HG03354 (cell line): Measurements from ENCODE around the gene NR2E3.
A peak's percentile ranks its signal among the peaks of the same experiment; 100 is the strongest.

Source experiments
- ATAC-seq: cut with Tn5 transposase; IDR thresholded peaks from one replicate; pipeline ENCODE4 v1.9.1; 2021; ENCODE audit warnings: mild to moderate bottlenecking; ENCODE audit not compliant: unreplicated experiment, poor library complexity, severe bottlenecking

NR2E3 gene

DNA sequence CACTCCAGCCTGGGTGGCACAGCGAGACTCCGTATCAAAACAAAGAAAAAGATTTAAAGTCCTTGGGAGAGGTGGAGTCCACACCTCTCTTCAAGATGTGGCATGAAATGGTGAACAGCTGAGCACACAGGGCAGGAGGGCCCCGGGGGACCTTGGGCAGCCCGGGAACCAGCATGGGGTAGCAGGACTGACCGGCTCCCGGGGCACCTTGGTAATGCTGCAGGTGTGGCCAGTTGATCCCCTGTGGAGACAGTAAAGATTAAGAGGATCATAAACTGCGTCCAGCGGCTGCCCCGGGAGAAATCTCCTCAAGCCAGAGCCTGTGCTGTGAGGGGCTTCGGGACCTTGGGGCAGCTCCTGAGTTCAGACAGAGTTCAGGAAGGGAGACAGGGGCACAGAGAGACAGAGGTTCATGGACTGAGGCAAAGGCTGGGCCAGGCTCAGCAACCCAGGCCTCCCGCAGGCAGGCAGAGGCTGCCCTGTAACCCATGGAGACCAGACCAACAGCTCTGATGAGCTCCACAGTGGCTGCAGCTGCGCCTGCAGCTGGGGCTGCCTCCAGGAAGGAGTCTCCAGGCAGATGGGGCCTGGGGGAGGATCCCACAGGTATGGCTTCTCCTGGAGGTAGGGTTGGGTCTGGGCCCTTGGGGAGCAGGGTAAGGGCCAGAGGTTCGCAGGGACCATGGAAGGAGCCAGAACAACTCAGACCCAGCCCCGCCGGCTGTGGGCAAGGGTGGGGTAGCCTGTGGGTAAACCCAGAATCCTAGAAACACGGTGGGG is at the start of gene NR2E3:
TSS of gene NR2E3 (plus strand) at position 299 of the 780 bp plus-strand sequence. CDS start at position 489, 190 bp downstream.
- ATAC-seq = no peak

DNA sequence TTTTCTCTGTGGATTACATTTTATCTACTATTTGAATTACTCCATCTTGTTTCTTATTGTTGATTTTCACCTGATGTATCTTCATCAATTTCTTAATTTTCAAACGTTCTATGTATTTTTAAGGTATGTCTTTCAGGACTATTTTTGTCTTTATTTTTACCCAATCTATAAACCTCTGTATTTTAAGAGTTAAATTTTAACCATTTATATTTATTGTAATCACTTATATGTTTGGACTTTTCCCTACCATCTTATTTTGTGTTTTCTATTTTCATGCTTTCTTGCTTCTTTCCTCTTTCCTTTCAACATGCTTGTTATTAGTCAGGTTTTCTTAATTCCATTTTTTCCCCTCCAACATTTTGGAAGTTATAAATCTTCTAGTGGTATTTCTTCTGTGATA is 49.5 kb upstream of the NR2E3 start:
- no peak for ATAC-seq

DNA sequence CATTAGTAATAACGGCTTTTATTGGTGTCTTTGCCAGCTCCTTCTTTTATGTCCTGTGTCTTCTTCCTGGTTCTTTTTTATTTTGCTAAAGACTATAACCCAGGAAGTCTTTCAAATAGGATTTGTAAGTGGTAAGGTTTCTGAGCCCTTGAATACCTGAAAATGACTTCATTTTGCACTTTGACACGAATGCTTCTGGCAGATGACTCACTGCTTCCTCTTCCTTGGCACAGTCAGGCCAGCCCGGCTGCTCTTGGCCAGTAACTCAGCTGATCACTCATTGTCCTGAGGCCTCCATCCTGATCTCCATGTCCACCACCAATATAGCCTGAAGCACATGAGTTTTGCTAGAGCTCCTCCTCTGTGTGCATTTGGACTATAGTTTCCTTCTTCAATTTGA is 48.7 kb upstream of the NR2E3 start:
- no peak for ATAC-seq

DNA sequence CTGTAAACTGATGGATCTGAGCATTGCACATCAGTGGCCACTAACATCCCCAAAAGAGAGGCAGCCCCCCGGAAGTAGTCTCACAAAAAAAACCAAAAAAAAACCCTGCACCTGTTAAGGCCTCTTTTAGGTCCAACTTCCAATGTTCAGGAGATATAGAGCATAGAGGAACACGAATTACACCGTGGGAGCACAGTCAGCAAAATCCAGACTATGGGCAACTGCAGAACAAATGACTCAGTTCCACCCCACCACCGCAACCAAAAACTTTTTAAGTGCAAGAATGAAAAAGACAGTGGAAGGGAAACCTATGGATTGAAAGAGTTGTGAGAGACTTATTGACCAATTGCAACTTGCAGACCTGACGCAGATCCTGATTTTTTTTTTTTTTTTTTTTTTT is 42.2 kb upstream of the NR2E3 start:
- no peak for ATAC-seq

DNA sequence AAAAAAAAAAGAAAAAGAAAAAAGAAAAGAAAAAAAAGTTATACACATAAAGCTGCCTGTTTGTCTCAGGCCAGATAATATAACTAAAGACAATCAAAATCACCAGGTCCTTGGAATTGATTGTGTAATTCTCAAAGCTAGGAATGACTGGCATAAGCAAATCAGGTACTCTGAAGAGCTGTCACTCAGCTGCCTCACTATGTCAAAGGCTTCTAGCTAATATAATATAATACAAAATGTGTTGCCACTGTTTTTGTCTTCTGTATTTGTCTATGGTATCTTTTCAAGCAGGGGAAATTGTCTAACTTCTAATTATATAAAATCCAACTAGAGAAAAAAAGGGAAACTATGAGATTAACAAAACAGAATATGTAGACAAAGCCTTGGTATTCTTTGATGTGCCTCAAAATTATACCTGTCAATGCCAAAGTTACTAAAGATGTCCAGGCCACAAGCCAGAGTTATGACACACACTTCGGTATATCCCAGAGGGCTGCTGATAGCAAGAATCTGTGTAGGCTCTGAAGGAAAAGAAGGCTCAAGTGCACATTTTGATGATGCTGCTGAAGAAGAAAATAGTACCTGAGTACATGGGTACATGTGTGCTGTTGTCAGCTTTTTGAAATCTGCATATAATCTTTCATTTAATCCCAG is 37.0 kb upstream of the NR2E3 start:
- no peak for ATAC-seq

DNA sequence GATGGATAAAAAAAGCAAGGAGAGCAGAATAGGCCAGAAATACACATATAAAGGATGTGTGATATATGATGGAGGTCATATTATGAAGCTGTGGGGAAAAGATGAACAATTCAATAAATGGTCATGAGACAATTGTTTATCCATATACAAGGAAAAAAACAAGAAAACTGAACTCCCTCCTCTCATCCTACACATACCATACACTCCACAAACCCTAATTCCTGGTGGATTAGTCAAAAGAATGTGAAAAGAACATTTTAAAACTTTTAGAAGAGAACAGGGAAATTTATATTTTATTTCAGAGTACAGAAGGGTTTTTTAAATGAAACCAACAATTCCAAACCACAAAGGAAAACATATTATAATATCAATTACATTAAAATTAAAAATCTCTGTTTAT is 34.5 kb upstream of the NR2E3 start:
- ATAC-seq = no peak

DNA sequence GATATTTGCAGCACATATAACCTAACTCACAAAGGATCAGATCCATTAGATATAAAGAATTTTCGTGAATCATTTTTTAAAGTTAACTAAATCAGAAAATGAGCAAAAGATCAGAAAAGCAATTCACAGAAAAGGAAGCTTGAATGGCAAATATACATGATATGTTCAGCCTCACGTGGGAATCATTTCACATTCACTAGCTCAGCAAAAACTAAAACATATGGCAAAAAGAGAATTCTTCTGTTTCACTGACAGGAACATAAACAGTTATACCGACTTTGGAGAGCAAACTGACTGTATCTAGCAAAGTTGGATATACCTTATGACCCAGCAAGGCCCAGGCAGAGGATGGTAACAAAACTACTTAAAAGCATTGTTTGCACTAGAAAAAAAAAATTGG is 34.0 kb upstream of the NR2E3 start:
- ATAC-seq = no peak

DNA sequence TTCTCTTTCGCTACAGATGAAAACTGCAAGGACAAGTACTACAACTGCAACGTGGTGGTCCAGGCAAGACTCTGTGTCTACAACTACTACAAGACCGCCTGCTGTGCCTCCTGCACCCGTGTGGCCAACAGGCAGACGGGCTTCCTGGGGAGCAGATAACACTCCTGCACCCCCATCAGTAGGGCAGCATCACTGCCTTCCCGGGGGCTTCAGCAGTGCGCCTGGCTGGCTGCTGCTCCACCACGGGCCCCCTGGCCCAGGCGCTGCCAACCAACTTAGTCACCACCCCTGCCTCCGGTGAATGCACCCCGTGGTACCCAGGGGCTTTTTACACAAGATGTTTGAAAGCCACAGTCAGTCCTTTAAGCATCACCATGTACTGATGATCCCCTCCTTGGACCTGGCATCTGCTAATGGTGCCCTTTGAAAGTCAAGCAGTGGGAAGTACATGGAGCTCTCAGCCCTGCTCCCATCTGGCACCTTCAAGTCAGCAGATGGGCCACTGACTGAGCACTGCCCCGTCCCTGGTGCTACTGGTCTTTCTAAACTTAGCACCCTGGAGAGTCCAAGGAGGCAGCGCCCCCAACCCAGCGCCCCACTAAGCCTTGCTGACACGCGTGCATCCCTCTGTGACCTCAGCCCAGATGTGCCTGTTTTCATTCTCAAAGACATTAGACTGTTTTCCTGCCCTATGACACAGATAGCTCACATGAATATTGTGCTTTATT is 33.0 kb upstream of the NR2E3 start:
- no peak for ATAC-seq

DNA sequence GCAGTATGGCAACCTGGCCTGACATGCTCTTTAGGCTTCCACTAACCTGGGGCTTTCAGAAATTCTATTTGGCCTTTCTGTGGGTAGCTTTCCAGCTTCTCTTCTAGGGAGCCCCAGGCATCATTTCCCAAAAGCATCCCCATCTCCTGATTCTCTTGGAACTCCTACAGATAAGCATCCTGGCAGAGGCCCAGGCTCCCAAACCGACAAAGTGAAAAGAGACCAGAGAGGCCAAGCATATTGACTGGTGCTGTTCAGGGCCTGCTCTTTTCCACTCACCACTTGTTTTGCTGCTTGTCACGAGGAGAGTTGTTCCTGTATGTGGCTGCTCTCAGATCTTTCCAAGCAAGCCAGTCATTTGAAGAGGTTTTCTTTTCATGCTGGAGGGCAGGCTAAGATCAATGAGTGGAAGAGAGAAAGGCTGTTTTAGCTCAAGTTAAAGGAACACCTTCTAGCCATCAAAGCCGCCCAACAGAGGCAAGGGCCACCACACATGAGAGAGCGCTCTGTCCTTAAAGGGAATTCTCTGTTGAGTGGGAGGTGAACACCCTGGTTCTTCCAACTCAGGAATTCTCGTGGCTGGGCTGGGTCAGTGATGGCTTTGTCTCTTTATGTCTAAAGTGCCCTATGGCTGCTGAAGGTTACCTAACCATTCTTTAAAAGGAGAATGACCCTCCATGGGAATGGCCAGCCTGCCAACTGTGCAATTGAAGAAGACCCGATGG is 31.1 kb upstream of the NR2E3 start:
- no peak for ATAC-seq

DNA sequence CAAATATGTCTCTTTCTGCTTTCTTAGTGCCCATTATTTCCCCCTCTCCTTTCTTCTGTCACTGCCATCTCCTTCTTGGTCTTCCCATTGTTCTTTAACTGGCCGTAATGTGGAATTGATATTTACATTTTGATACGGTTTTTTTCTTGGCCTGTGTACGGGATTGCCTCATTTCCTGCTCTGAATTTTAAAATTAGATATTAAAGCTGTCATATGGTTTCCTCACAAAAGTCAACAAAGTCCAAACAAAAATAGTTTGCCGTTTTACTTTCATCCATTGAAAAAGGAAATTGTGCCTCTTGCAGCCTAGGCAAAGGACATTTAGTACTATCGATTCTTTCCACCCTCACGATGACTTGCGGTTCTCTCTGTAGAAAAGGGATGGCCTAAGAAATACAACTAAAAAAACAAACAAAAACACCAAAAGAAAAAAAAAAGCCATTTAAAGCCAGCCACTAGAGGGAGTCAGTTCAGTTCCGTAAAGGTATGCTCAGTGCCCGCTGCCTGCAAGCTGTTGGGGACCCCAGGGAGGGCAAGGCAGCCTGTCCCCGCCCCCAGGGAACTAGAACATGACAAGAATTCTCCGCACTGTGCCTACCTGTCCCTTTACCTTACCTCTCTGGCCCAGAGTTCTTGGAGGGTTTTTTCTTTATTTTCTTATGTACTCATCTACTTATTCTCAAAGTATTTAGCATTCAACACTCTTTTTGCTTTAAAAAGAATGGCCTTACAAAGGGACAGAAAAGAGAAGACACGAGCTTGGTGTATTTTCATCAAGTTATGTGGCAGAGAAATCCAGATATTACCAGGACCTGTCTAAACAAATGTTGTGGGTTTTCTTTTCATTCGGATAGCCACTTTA is 30.0 kb upstream of the NR2E3 start:
- ATAC-seq = peak; percentile 64

DNA sequence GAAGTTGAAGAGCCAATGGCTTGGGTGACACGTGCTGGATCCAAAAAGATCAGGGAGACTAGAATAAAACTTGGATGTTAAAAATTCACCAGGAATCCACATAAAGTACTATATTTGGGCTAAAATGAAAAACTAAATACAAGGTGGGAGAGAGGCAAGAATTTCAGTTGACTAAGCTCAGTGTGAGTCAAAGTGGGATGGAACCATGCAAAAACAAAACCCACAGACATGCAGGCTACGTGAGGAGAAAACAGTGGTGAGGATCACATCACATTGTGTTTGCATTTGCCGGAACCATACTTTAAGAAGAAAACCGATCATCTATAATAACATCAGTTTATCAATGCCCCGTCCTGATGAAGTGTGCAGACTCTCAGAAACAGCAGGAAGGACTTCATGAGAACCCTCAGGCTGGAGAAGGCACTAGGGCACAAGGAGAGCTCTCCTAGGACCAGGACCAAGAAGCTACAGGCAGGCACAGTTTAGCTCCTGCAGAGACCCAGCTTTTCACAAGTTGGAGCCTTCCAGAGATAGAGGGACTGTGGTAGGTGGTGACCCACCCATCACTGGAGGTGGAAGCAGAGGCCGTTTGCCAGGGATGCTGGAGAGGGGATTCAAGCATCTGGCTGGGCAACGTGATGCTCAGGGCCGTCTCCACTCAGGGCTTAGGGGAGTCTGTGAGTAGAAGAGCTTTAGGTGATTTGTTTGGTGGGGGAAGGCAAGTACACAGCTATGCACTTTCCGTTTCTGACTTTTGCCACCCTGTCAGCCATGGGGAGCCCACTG is 29.0 kb upstream of the NR2E3 start:
- ATAC-seq = no peak

DNA sequence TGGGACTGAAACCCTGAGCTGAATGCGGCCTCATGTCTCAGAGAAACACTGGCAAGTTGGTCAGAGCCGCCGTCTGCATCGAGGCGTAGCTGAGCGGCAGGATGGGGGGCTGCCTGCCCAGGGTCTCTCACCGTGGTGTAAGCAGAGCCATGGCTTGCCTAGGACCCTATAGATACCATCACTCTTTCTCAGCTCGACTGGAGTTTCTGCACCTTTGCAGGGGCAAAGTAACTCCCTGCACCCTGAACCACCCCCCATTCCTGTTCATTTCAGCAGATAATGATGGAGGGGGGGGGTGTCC is 28.4 kb upstream of the NR2E3 start:
- no peak for ATAC-seq

DNA sequence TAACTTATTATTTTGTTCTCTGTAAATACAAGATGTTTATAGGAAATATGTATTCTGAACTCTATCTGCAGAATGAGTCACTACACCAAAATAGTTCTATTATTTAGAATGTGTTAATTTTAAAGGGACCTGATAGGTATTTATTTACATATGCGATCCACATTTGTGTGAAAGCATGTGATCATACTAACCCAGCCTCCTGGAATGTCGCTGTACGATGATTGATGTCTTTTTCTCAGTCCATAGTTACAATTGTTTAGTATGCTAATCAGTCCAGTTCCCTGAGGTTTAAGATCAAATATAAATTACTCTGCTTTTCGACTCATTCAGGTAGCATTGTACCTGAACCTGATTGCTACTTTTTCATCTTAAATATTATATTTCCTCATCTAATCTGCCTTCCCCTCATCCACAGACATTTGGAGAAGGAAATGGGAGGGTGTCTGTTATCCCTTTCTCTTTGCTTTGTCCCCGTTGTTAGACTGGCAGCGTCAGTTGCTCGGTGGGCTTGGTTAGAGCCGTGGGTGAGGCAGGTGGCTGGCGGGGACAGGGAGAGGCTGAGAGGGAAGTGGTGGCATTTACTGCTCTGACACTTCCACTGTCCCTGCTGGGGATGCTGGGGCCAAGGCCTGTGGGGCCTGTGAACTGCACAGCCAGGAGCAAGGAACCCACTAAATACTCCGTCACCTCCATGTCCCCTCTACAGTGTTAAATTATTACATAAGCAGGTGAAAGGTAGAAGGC is 27.8 kb upstream of the NR2E3 start:
- ATAC-seq = no peak

DNA sequence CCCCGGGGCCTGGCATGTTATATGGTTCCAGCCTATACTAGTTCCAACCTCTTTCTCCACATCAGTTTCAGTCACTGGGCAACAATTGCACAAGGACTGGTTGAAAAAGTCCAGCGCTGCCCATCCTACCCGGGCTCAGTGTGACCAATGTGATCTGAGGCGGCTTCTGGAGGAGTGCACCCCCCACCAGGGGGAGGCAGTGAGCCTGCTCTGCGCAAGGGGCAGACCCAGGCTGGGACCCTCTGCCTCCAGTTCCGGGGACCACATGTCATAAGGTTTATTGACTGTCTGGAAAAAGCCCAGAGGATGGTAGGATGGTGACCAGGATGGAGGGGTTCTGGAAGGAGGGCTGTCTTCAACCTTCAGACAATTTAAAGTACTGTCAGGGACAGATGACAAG is 25.6 kb upstream of the NR2E3 start:
- ATAC-seq = no peak

DNA sequence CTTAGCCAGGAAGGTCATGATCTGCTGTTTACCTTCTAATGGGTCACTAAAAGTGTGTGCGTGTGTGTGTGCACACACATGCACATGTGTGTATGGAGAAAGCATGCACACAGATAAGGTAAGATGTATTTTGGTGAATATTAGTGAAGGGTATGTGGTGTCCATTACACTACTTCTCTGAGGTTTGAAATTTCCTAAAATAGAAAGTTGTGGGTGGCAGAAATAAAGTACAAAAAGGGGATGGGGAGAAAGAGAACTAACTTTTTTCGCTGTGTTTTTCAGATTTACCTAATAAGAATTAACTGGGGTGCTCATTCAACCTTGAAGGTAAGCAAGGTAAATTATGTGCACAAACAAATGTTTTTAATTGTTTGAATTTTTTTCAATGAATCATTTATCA is 24.4 kb upstream of the NR2E3 start:
- ATAC-seq = no peak

DNA sequence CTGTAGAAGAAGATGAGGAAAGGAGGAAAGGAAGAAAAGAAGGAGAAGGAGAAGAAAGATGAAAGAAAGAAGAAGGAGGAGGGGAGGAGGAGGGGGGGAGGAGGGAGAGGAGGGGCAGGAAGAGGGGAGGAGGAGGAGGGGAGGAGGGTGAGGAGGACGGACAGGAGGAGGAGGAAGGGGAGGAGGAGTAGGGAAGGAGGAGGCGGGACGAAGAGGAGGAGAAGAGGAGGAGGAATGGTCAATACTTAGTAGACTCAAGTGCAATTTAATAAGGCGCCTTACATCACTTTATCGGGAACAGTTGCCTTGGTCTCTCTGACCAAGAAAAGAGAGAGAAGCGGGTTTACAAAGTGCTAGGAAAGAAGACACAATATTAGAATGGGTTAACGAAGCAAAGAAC is 23.7 kb upstream of the NR2E3 start:
- ATAC-seq = no peak

DNA sequence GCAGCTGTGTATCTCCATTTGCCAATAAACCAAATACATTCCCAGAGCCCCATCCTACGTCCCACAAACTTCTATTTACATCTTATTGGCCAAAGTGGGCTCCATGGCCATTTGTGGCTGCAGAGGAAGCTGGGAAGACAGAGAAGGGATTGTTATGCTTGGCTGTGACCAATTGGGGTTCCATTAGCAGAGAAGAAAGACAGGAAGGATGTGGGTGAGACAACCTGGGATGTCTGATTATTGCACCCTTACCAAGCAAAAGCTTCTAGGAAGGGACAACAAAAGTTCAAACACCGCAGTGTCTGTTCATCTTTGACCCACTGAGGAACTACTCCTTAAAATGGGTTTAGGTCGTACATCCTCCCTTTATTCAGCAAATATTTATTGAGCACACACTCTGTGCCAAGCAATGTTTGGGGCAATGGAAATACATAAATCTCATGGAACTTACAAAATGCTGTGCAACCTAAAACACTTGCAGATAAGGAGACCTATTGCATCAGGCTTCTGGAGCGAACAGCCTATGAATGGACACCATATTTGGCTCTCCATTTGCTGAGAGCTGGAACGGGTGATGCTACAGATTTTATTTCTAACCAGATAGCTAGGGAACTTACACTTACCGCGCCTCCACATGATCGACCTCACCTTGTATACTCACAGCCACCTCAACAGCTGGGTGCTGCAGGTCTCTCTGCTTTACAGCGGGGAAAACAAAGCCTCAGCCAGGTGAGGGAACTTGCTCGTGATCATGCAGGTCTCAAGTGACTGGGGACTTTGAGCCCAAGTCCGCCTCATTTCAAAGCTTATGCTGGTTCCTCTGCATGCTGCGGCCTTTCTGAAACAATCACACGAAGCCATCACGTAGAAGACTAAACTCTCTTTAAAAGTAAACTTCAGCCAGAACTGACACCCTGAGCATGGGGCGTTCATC is 21.4 kb upstream of the NR2E3 start:
- no peak for ATAC-seq
